Neural cell (in vitro differentiated cells): ENCODE data around the gene HOXA5. TPM values are rescaled to one million over a fixed set of nuclear protein-coding genes. Genes with fewer than 3 reads are reported as not detected.

Experiments
- H2AFZ ChIP-seq: fragments of 200-600, 300-800 bp; sonication (generic), shearing (Covaris generic); 2 replicates; pipeline ENCODE4 v1.6.0; 2014; ENCODE audit warnings: low read depth, mild to moderate bottlenecking, antibody characterized with exemption, low read length, moderate library complexity
- H3F3A ChIP-seq: fragments of 200-600 bp; shearing (Covaris generic); 2 replicates; pipeline ENCODE4 v1.6.1; 2016; ENCODE audit warnings: mild to moderate bottlenecking, moderate library complexity, mixed read lengths, antibody characterized with exemption, low read length; ENCODE audit not compliant: insufficient read depth, poor library complexity, severe bottlenecking
- H3K27ac ChIP-seq: fragments of 200-600, 300-800 bp; sonication (generic), shearing (Covaris generic); 2 replicates; pipeline ENCODE4 v1.5.1; 2014; ENCODE audit warnings: mild to moderate bottlenecking, low read length, moderate library complexity
- H3K27me3 ChIP-seq: fragments of 300-800, 200-600 bp; sonication (generic), shearing (Covaris generic); 2 replicates; pipeline ENCODE4 v1.6.0; 2014; ENCODE audit warnings: mild to moderate bottlenecking, low read depth, low read length, moderate library complexity; ENCODE audit not compliant: insufficient read depth
- H3K36me3 ChIP-seq: fragments of 300-800, 200-600 bp; sonication (generic), shearing (Covaris generic); 2 replicates; pipeline ENCODE4 v1.5.1; 2014; ENCODE audit warnings: mild to moderate bottlenecking, antibody characterized with exemption, low read length, moderate library complexity; ENCODE audit not compliant: insufficient read depth
- H3K4me2 ChIP-seq: fragments of 300-800, 200-600 bp; sonication (generic), shearing (Covaris generic); 2 replicates; pipeline ENCODE4 v1.6.0; 2014; ENCODE audit warnings: mild to moderate bottlenecking, low read length
- H3K4me3 ChIP-seq: fragments of 300-800, 200-600 bp; sonication (generic), shearing (Covaris generic); 2 replicates; pipeline ENCODE4 v1.5.1; 2014; ENCODE audit warnings: mild to moderate bottlenecking, low read length, moderate library complexity
- H3K79me2 ChIP-seq: fragments of 200-600 bp; shearing (Covaris generic); replicated peaks from 2 replicates; pipeline ENCODE4 v1.6.0; 2014; ENCODE audit warnings: mild to moderate bottlenecking, low read length, moderate library complexity; ENCODE audit not compliant: insufficient read depth
- H3K9ac ChIP-seq: fragments of 300-800, 200-600 bp; sonication (generic), shearing (Covaris generic); 2 replicates; pipeline ENCODE4 v1.6.1; 2016; ENCODE audit warnings: mild to moderate bottlenecking, low read length, mixed read lengths
- H3K9me2 ChIP-seq: fragments of 200-600 bp; shearing (Covaris generic); 2 replicates; pipeline ENCODE4 v1.6.1; 2016; ENCODE audit warnings: mild to moderate bottlenecking, low read length, mixed read lengths; ENCODE audit not compliant: insufficient read depth
- H3K9me3 ChIP-seq: fragments of 200-600, 300-800 bp; sonication (generic), shearing (Covaris generic); 2 replicates; pipeline ENCODE4 v1.6.1; 2016; ENCODE audit warnings: mild to moderate bottlenecking, mixed run types, low read length, moderate library complexity, mixed read lengths
- H4K20me1 ChIP-seq: fragments of 200-600 bp; shearing (Covaris generic); 2 replicates; pipeline ENCODE4 v1.6.1; 2016; ENCODE audit warnings: mild to moderate bottlenecking, mixed run types; ENCODE audit not compliant: insufficient read depth
- CTCF ChIP-seq: fragments of 450-650 bp; IDR thresholded peaks from 2 replicates; pipeline ENCODE4 v1.5.1; 2014; ENCODE audit warnings: antibody characterized with exemption, mild to moderate bottlenecking, moderate library complexity; ENCODE audit not compliant: poor library complexity, severe bottlenecking
- EP300 ChIP-seq: fragments of 450-650 bp; conservative IDR thresholded peaks from 2 replicates; pipeline ENCODE4 v1.6.1; 2014; ENCODE audit warnings: antibody characterized with exemption, mild to moderate bottlenecking, moderate library complexity; ENCODE audit not compliant: poor library complexity, severe bottlenecking
- EZH2 ChIP-seq: fragments of 200-600, 300-800 bp; shearing (Covaris generic), sonication (generic); IDR thresholded peaks from 2 replicates; pipeline ENCODE4 v1.6.1; 2014; ENCODE audit warnings: antibody characterized with exemption, low read length, borderline replicate concordance, mild to moderate bottlenecking; ENCODE audit not compliant: insufficient read depth, poor library complexity, severe bottlenecking
- MXI1 ChIP-seq: fragments of 450-650 bp; conservative IDR thresholded peaks from 2 replicates; pipeline ENCODE4 v1.6.1; 2014; ENCODE audit warnings: antibody characterized with exemption, mild to moderate bottlenecking; ENCODE audit not compliant: poor library complexity, severe bottlenecking
- POLR2AphosphoS5 ChIP-seq: IDR thresholded peaks from 2 replicates; pipeline ENCODE4 v1.6.1; 2012
- RAD21 ChIP-seq: fragments of 450-650 bp; conservative IDR thresholded peaks from 2 replicates; pipeline ENCODE4 v1.6.1; 2014; ENCODE audit warnings: antibody characterized with exemption, mild to moderate bottlenecking, moderate library complexity
- SMC3 ChIP-seq: fragments of 450-650 bp; conservative IDR thresholded peaks from 2 replicates; pipeline ENCODE4 v1.6.1; 2014; ENCODE audit warnings: antibody characterized with exemption, mild to moderate bottlenecking, moderate library complexity; ENCODE audit not compliant: poor library complexity
- TAF1 ChIP-seq: IDR thresholded peaks from 2 replicates; pipeline ENCODE4 v1.6.1; 2012; ENCODE audit warnings: low read depth
- polyA plus RNA-seq: library from polyadenylated mRNA; depleted of rRNA; stranded (reverse); fragments of >200 nt; gene quantifications from 2 replicates; pipeline ENCODE4 v1.2.3, GENCODE V29; 2014
- TF ChIP-seq, protein P1 (sequence below): IDR thresholded peaks from 2 replicates; pipeline ENCODE4 v1.6.1; 2012; ENCODE audit warnings: borderline replicate concordance

HOXA5 gene
- polyA plus RNA-seq, 1 donor from 2014 or later: not detected

GRCh38 chr7:27160145-27160545 is 16.7 kb upstream of the HOXA5 start:
- Histone ChIP-seq H3K27ac (no peak overlapping the region), H3K9me3 (peaks cover 32% of the 10 kb centered on the region), H3K9me2 (no peaks in the 10 kb centered on the region), H3K36me3 (no peaks in the 10 kb centered on the region), H2AFZ (no peak overlapping the region), H3F3A (no peaks in the 10 kb centered on the region), H3K4me3 (peak overlapping the region; percentile 76), H4K20me1 (no peaks in the 10 kb centered on the region), H3K27me3 (peaks cover 99% of the 10 kb centered on the region), H3K79me2 (no peaks in the 10 kb centered on the region), H3K9ac (no peak overlapping the region), H3K4me2 (no peak overlapping the region)
- TF ChIP-seq POLR2AphosphoS5 (no peak), MXI1 (no peak), RAD21 (no peak), CTCF (no peak), EZH2 (no peak), TAF1 (no peak), SMC3 (no peak), EP300 (no peak)
- TF ChIP-seq, protein P1, sequence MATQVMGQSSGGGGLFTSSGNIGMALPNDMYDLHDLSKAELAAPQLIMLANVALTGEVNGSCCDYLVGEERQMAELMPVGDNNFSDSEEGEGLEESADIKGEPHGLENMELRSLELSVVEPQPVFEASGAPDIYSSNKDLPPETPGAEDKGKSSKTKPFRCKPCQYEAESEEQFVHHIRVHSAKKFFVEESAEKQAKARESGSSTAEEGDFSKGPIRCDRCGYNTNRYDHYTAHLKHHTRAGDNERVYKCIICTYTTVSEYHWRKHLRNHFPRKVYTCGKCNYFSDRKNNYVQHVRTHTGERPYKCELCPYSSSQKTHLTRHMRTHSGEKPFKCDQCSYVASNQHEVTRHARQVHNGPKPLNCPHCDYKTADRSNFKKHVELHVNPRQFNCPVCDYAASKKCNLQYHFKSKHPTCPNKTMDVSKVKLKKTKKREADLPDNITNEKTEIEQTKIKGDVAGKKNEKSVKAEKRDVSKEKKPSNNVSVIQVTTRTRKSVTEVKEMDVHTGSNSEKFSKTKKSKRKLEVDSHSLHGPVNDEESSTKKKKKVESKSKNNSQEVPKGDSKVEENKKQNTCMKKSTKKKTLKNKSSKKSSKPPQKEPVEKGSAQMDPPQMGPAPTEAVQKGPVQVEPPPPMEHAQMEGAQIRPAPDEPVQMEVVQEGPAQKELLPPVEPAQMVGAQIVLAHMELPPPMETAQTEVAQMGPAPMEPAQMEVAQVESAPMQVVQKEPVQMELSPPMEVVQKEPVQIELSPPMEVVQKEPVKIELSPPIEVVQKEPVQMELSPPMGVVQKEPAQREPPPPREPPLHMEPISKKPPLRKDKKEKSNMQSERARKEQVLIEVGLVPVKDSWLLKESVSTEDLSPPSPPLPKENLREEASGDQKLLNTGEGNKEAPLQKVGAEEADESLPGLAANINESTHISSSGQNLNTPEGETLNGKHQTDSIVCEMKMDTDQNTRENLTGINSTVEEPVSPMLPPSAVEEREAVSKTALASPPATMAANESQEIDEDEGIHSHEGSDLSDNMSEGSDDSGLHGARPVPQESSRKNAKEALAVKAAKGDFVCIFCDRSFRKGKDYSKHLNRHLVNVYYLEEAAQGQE: no peak

GRCh38 chr7:27159266-27160144 is 16.0 kb upstream of the HOXA5 start:
- Histone ChIP-seq H3K9me2 (no peaks in the 10 kb centered on the region), H3K79me2 (no peaks in the 10 kb centered on the region), H3F3A (no peaks in the 10 kb centered on the region), H3K4me2 (no peak overlapping the region), H3K36me3 (no peaks in the 10 kb centered on the region), H3K4me3 (no peak overlapping the region), H4K20me1 (no peaks in the 10 kb centered on the region), H3K27me3 (peaks cover 99% of the 10 kb centered on the region), H2AFZ (no peak overlapping the region), H3K9me3 (peaks cover 29% of the 10 kb centered on the region), H3K27ac (no peak overlapping the region), H3K9ac (no peak overlapping the region)
- TF ChIP-seq TAF1 (no peak), CTCF (no peak), EZH2 (no peak), MXI1 (no peak), RAD21 (no peak), POLR2AphosphoS5 (no peak), EP300 (no peak), SMC3 (no peak)
- TF ChIP-seq, protein P1: no peak
